Erythroblast (primary cell): Measurements from ENCODE around the gene GTF3C1.

ENCODE experiments used
- GATA1 ChIP-seq: IDR thresholded peaks from 2 replicates; pipeline ENCODE4 v1.6.1; 2011; ENCODE audit warnings: low read depth, mild to moderate bottlenecking, control low read depth, low read length, moderate library complexity
- POLR2A ChIP-seq: IDR thresholded peaks from 2 replicates; pipeline ENCODE4 v1.6.1; 2011; ENCODE audit warnings: mild to moderate bottlenecking, low read length

- no peak for TF ChIP-seq POLR2A
- no peak for TF ChIP-seq GATA1
Measured at GRCh38 chr16:27597361-27597760, 47.6 kb upstream of the GTF3C1 start.
